ENCODE measurements around the gene GP1BA.

GRCh38 chr17:4959261-4959965, 27.3 kb downstream of the GP1BA start:
- no peak for TF ChIP-seq CTCF (IDR thresholded peaks at IDR 0.05; ENCODE audit: low read length)
- no peak for TF ChIP-seq EZH2 (IDR thresholded peaks at IDR 0.05; ENCODE audit: borderline replicate concordance, low read length)

Measured in OCI-LY1 (cell line).